SK-N-SH treated with all-trans-retinoic acid at 6 μM for 48 hours (cell line): ENCODE results near the gene ZNF618.

Source experiments
- ATAC-seq: fragments of 200-7000 bp; cut with Tn5 transposase; 3 replicates; pipeline ENCODE4 v1.9.1; 2020; ENCODE audit warnings: mild to moderate bottlenecking, moderate library complexity
- ARNTL ChIP-seq: fragments of 450-650 bp; formaldehyde crosslinking; IDR thresholded peaks from 2 replicates; pipeline ENCODE4 v1.5.0; 2020; ENCODE audit warnings: low read depth, mild to moderate bottlenecking, moderate library complexity, borderline replicate concordance
- BACH2 ChIP-seq: fragments of 250-450 bp; sonication (Bioruptor Pico); IDR thresholded peaks from 2 replicates; pipeline ENCODE4 v1.9.0; 2021; ENCODE audit warnings: mild to moderate bottlenecking, borderline replicate concordance
- CSDC2 ChIP-seq: fragments of 250-450 bp; sonication (Bioruptor Pico); IDR thresholded peaks from 2 replicates; pipeline ENCODE4 v1.5.0; 2020; ENCODE audit warnings: mild to moderate bottlenecking, moderate library complexity
- ESRRG ChIP-seq: fragments of 250-450 bp; sonication (Bioruptor Pico); IDR thresholded peaks from 2 replicates; pipeline ENCODE4 v1.6.1; 2021; ENCODE audit warnings: mild to moderate bottlenecking
- GLIS3 ChIP-seq: fragments of 250-450 bp; sonication (Bioruptor Pico); IDR thresholded peaks from 2 replicates; pipeline ENCODE4 v1.5.0; 2020; ENCODE audit warnings: mild to moderate bottlenecking, moderate library complexity
- ISL1 ChIP-seq: fragments of 250-450 bp; sonication (Bioruptor Pico); IDR thresholded peaks from 2 replicates; pipeline ENCODE4 v2.1.2; 2022; ENCODE audit warnings: mild to moderate bottlenecking, moderate library complexity
- OSR1 ChIP-seq: fragments of 250-450 bp; sonication (Bioruptor Pico); IDR thresholded peaks from 2 replicates; pipeline ENCODE4 v1.8.0; 2022; ENCODE audit warnings: moderate library complexity, mild to moderate bottlenecking, inconsistent platforms
- PPARA ChIP-seq: fragments of 250-450 bp; sonication (Bioruptor Pico); IDR thresholded peaks from 2 replicates; pipeline ENCODE4 v1.5.0; 2020; ENCODE audit warnings: mild to moderate bottlenecking, borderline replicate concordance
- SNAI2 ChIP-seq: fragments of 250-450 bp; sonication (Bioruptor Pico); IDR thresholded peaks from 2 replicates; pipeline ENCODE4 v1.5.0; 2020; ENCODE audit warnings: mild to moderate bottlenecking, moderate library complexity
- TCF4 ChIP-seq: fragments of 250-450 bp; sonication (Bioruptor Pico); IDR thresholded peaks from 2 replicates; pipeline ENCODE4 v1.8.0; 2021; ENCODE audit warnings: mild to moderate bottlenecking, moderate library complexity, borderline replicate concordance
- TOX ChIP-seq: fragments of 250-450 bp; sonication (Bioruptor Pico); IDR thresholded peaks from 2 replicates; pipeline ENCODE4 v1.8.0; 2021; ENCODE audit warnings: mild to moderate bottlenecking, moderate library complexity, borderline replicate concordance
- ZC3H10 ChIP-seq: fragments of 250-450 bp; sonication (Bioruptor Pico); IDR thresholded peaks from 2 replicates; pipeline ENCODE4 v1.5.1; 2021; ENCODE audit warnings: mild to moderate bottlenecking, moderate library complexity
- ZFP3 ChIP-seq: fragments of 250-450 bp; sonication (Bioruptor Pico); IDR thresholded peaks from 2 replicates; pipeline ENCODE4 v1.5.0; 2020; ENCODE audit warnings: mild to moderate bottlenecking, moderate library complexity
- ZFP30 ChIP-seq: fragments of 450-650 bp; formaldehyde crosslinking; IDR thresholded peaks from 2 replicates; pipeline ENCODE4 v1.5.0; 2022; ENCODE audit warnings: mild to moderate bottlenecking, moderate library complexity
- ZNF565 ChIP-seq: fragments of 450-650 bp; formaldehyde crosslinking; conservative IDR thresholded peaks from 2 replicates; pipeline ENCODE4 v1.5.0; 2020; ENCODE audit warnings: low read depth, mild to moderate bottlenecking, moderate library complexity
- ZNF70 ChIP-seq: fragments of 450-650 bp; formaldehyde crosslinking; IDR thresholded peaks from 2 replicates; pipeline ENCODE4 v1.5.0; 2020; ENCODE audit warnings: mild to moderate bottlenecking, moderate library complexity
- ZNF8 ChIP-seq: fragments of 450-650 bp; formaldehyde crosslinking; IDR thresholded peaks from 2 replicates; pipeline ENCODE4 v1.5.0; 2020; ENCODE audit warnings: mild to moderate bottlenecking, moderate library complexity
- TF ChIP-seq, protein P1 (sequence below): fragments of 250-450 bp; sonication (Bioruptor Pico); IDR thresholded peaks from 2 replicates; pipeline ENCODE4 v1.8.0; 2021; ENCODE audit warnings: low read depth, mild to moderate bottlenecking, moderate library complexity, borderline replicate concordance
- TF ChIP-seq, protein P2 (sequence below): fragments of 250-450 bp; sonication (Bioruptor Pico); IDR thresholded peaks from 2 replicates; pipeline ENCODE4 v1.5.0; 2020; ENCODE audit warnings: mild to moderate bottlenecking, moderate library complexity
- TF ChIP-seq, protein P3 (sequence below): fragments of 250-450 bp; sonication (Bioruptor Pico); IDR thresholded peaks from 2 replicates; pipeline ENCODE4 v1.5.1; 2020; ENCODE audit warnings: low read depth, mild to moderate bottlenecking, moderate library complexity
- TF ChIP-seq, protein P4 (sequence below): fragments of 250-450 bp; sonication (Bioruptor Pico); IDR thresholded peaks from 2 replicates; pipeline ENCODE4 v1.5.1; 2021; ENCODE audit warnings: mild to moderate bottlenecking, moderate library complexity

ZNF618 gene

DNA sequence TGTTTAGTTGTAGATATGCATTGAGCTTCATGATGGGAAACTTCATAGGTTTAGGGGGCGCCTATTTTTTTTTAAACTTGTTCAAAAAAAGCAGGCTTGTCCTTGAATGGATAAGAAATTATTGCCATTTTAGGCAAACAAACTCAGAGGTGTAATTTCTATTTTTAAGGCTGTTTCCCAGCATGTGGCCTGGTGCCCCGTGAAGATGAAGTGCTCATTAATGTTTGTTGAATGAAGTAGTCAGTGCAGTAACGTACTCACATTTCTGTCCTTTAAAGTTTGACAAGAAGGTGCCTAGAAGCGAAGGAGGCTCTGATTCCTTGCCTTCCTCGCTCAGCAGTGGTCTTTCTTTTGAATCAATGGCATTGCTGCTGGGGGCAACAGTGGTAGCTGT, 54.3 kb downstream of the ZNF618 start (continued):
- TF ChIP-seq, protein P1, sequence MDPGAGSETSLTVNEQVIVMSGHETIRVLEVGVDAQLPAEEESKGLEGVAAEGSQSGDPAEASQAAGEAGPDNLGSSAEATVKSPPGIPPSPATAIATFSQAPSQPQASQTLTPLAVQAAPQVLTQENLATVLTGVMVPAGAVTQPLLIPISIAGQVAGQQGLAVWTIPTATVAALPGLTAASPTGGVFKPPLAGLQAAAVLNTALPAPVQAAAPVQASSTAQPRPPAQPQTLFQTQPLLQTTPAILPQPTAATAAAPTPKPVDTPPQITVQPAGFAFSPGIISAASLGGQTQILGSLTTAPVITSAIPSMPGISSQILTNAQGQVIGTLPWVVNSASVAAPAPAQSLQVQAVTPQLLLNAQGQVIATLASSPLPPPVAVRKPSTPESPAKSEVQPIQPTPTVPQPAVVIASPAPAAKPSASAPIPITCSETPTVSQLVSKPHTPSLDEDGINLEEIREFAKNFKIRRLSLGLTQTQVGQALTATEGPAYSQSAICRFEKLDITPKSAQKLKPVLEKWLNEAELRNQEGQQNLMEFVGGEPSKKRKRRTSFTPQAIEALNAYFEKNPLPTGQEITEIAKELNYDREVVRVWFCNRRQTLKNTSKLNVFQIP (CRISPR knock-in tag): no peak
- TF ChIP-seq, all 23 proteins: peak for 0

DNA sequence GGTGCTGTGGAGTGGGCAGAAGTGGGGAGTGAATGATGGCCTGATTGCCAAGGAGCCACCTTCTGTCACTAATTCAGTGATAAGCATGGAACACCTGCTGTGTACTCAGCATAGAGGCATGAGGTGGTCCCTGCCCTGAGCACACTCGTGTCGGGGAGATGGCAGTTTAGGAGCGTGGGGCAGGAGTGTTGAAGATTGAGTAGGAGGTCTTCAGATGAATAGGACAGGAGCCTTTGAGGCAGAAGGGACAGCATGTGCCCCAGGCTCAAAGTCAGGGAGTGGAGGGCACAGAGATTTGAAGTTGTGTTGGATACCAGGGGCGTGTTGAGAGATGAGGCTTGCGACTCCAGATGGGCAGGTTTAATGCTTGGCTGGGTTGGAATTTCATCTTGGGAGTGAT, 55.0 kb downstream of the ZNF618 start:
- ATAC-seq: no peak

DNA sequence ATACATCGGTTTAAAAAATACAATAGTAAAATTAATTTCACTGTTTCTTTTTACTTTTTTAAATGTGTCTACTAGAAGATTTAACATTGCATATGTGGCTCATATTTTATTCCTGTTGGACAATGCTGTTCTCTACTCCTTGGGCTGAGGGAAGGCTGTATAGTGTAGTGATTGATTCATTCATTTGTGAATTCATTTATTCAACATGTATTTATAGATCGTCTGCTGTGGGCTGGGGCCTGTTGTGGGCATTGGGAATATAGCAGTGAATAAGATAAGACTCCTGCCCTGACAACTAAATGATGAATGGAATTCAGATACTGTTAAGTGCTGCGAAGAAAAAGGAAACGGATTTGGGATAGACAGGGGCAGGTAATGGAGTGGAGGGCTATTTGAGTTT, 55.7 kb downstream of the ZNF618 start:
- no peak for ATAC-seq
- TF ChIP-seq, protein P2, sequence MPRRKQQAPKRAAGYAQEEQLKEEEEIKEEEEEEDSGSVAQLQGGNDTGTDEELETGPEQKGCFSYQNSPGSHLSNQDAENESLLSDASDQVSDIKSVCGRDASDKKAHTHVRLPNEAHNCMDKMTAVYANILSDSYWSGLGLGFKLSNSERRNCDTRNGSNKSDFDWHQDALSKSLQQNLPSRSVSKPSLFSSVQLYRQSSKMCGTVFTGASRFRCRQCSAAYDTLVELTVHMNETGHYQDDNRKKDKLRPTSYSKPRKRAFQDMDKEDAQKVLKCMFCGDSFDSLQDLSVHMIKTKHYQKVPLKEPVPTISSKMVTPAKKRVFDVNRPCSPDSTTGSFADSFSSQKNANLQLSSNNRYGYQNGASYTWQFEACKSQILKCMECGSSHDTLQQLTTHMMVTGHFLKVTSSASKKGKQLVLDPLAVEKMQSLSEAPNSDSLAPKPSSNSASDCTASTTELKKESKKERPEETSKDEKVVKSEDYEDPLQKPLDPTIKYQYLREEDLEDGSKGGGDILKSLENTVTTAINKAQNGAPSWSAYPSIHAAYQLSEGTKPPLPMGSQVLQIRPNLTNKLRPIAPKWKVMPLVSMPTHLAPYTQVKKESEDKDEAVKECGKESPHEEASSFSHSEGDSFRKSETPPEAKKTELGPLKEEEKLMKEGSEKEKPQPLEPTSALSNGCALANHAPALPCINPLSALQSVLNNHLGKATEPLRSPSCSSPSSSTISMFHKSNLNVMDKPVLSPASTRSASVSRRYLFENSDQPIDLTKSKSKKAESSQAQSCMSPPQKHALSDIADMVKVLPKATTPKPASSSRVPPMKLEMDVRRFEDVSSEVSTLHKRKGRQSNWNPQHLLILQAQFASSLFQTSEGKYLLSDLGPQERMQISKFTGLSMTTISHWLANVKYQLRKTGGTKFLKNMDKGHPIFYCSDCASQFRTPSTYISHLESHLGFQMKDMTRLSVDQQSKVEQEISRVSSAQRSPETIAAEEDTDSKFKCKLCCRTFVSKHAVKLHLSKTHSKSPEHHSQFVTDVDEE (CRISPR knock-in tag): no peak
- TF ChIP-seq, protein P3, sequence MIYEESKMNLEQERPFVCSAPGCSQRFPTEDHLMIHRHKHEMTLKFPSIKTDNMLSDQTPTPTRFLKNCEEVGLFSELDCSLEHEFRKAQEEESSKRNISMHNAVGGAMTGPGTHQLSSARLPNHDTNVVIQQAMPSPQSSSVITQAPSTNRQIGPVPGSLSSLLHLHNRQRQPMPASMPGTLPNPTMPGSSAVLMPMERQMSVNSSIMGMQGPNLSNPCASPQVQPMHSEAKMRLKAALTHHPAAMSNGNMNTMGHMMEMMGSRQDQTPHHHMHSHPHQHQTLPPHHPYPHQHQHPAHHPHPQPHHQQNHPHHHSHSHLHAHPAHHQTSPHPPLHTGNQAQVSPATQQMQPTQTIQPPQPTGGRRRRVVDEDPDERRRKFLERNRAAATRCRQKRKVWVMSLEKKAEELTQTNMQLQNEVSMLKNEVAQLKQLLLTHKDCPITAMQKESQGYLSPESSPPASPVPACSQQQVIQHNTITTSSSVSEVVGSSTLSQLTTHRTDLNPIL: no peak
- TF ChIP-seq ZFP3 (no peak), SNAI2 (CRISPR knock-in tag) (no peak), OSR1 (no peak), ZNF70 (CRISPR knock-in tag) (no peak), BACH2 (no peak), TOX (CRISPR knock-in tag) (no peak), CSDC2 (CRISPR knock-in tag) (no peak), ISL1 (CRISPR knock-in tag) (no peak), ESRRG (CRISPR knock-in tag) (no peak), TCF4 (CRISPR knock-in tag) (no peak), ARNTL (no peak)
- TF ChIP-seq, protein P4, sequence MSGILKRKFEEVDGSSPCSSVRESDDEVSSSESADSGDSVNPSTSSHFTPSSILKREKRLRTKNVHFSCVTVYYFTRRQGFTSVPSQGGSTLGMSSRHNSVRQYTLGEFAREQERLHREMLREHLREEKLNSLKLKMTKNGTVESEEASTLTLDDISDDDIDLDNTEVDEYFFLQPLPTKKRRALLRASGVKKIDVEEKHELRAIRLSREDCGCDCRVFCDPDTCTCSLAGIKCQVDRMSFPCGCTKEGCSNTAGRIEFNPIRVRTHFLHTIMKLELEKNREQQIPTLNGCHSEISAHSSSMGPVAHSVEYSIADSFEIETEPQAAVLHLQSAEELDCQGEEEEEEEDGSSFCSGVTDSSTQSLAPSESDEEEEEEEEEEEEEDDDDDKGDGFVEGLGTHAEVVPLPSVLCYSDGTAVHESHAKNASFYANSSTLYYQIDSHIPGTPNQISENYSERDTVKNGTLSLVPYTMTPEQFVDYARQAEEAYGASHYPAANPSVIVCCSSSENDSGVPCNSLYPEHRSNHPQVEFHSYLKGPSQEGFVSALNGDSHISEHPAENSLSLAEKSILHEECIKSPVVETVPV: no peak

More for the DNA sequence above, 55.0 kb downstream of the ZNF618 start:
- TF ChIP-seq ZNF70 (CRISPR knock-in tag) (no peak), GLIS3 (CRISPR knock-in tag) (no peak), ZNF565 (no peak), TOX (CRISPR knock-in tag) (no peak), ZFP30 (CRISPR knock-in tag) (no peak), BACH2 (no peak), ESRRG (CRISPR knock-in tag) (no peak), SNAI2 (CRISPR knock-in tag) (no peak), ARNTL (no peak), CSDC2 (CRISPR knock-in tag) (no peak), ZFP3 (no peak), PPARA (CRISPR knock-in tag) (no peak), ZC3H10 (CRISPR knock-in tag) (no peak), TCF4 (CRISPR knock-in tag) (no peak), ZNF8 (CRISPR knock-in tag) (no peak)
- TF ChIP-seq, protein P2 (CRISPR knock-in tag): no peak
- TF ChIP-seq, protein P1 (CRISPR knock-in tag): no peak
- TF ChIP-seq, protein P3: no peak
- TF ChIP-seq, all 23 proteins: peak for 0
